ENCODE results near the gene KCNK7. TPM values are rescaled to one million over a fixed set of nuclear protein-coding genes. Genes with fewer than 3 reads are reported as not detected.

Gene KCNK7
- total RNA-seq, 1 donor from 2014 or later, result 1.7 TPM

GRCh38 chr11:65556470-65557279 is 38.9 kb downstream of the KCNK7 start:
- peak overlapping the region; percentile 90 for H3K27ac ChIP-seq
- intact Hi-C loops (cut with DNase I), result no loop called here
- no peak for ATAC-seq
- no peaks in the 10 kb centered on the region for H3K9me3 ChIP-seq
- H3K4me1 ChIP-seq, result peaks cover 78% of the 10 kb centered on the region
- no peak for TF ChIP-seq CTCF (IDR thresholded peaks at IDR 0.05)
- DNase-seq, result no peak
- peak overlapping the region; percentile 63 for H3K4me3 ChIP-seq
- H3K36me3 ChIP-seq, result peaks cover 10% of the 10 kb centered on the region
- H3K27me3 ChIP-seq (ENCODE audit: low read depth), result no peaks in the 10 kb centered on the region

GRCh38 chr11:65555693-65556231 is 39.8 kb downstream of the KCNK7 start:
- Histone ChIP-seq H3K4me3 (no peak overlapping the region), H3K9me3 (no peaks in the 10 kb centered on the region), H3K27ac (no peak overlapping the region), H3K27me3 (ENCODE audit: low read depth) (no peaks in the 10 kb centered on the region), H3K36me3 (peaks cover 10% of the 10 kb centered on the region), H3K4me1 (peaks cover 73% of the 10 kb centered on the region)
- TF ChIP-seq CTCF (IDR thresholded peaks at IDR 0.05), result no peak
- intact Hi-C loops (cut with DNase I), result no loop called here
- DNase-seq (no peak), ATAC-seq (no peak)

GRCh38 chr11:65554842-65555430 is 40.7 kb downstream of the KCNK7 start:
- peaks cover 13% of the 10 kb centered on the region for H3K36me3 ChIP-seq
- no peak overlapping the region for H3K27ac ChIP-seq
- H3K9me3 ChIP-seq, result no peaks in the 10 kb centered on the region
- H3K27me3 ChIP-seq (ENCODE audit: low read depth), result no peaks in the 10 kb centered on the region
- no peak overlapping the region for H3K4me3 ChIP-seq
- DNase-seq, result no peak
- peaks cover 65% of the 10 kb centered on the region for H3K4me1 ChIP-seq
- no peak for TF ChIP-seq CTCF (IDR thresholded peaks at IDR 0.05)
- no peak for ATAC-seq
- intact Hi-C loops (cut with DNase I), result no loop called here

- ATAC-seq (no peak), DNase-seq (no peak)
- TF ChIP-seq CTCF (IDR thresholded peaks at IDR 0.05), result no peak
- Histone ChIP-seq H3K27me3 (ENCODE audit: low read depth) (no peaks in the 10 kb centered on the region), H3K9me3 (no peaks in the 10 kb centered on the region), H3K4me3 (no peak overlapping the region), H3K36me3 (peaks cover 16% of the 10 kb centered on the region), H3K4me1 (peaks cover 58% of the 10 kb centered on the region), H3K27ac (no peak overlapping the region)
- intact Hi-C loops (cut with DNase I), result no loop called here
These were observed 41.4 kb downstream of the KCNK7 start for GRCh38 chr11:65554057-65554818.

GRCh38 chr11:65553301-65554001 is 42.1 kb downstream of the KCNK7 start:
- H3K36me3 ChIP-seq, result peaks cover 24% of the 10 kb centered on the region
- no peak for TF ChIP-seq CTCF (IDR thresholded peaks at IDR 0.05)
- H3K4me3 ChIP-seq, result no peak overlapping the region
- intact Hi-C loops (cut with DNase I), result no loop called here
- no peaks in the 10 kb centered on the region for H3K9me3 ChIP-seq
- no peak for DNase-seq
- H3K4me1 ChIP-seq, result peaks cover 50% of the 10 kb centered on the region
- no peak overlapping the region for H3K27ac ChIP-seq
- H3K27me3 ChIP-seq (ENCODE audit: low read depth), result no peaks in the 10 kb centered on the region
- no peak for ATAC-seq

All from lower lobe of right lung (tissue), 2 donors.